DOHH2 (cell line): Measurements from ENCODE around the gene PLEKHG5.

Experiments used
- H3F3A ChIP-seq: fragments of 200-600 bp; sonication (generic), shearing (Covaris generic); 2 replicates; pipeline ENCODE4 v1.6.0; 2016; ENCODE audit warnings: antibody characterized with exemption, mild to moderate bottlenecking; ENCODE audit not compliant: control insufficient read depth, insufficient read depth
- H3K27ac ChIP-seq: fragments of 200-600 bp; sonication (generic); 2 replicates; pipeline ENCODE4 v1.5.1; 2014; ENCODE audit warnings: low read depth, mild to moderate bottlenecking, low read length, moderate library complexity
- H3K27me3 ChIP-seq: fragments of 200-600 bp; sonication (generic); 2 replicates; pipeline ENCODE4 v1.6.1; 2014; ENCODE audit warnings: mild to moderate bottlenecking, low read length, mixed read lengths; ENCODE audit not compliant: control insufficient read depth
- H3K36me3 ChIP-seq: fragments of 200-600 bp; sonication (generic); 2 replicates; pipeline ENCODE4 v1.6.1; 2014; ENCODE audit warnings: mild to moderate bottlenecking, low read length, moderate library complexity, mixed read lengths; ENCODE audit not compliant: control insufficient read depth
- H3K4me1 ChIP-seq: fragments of 200-600 bp; sonication (generic); 2 replicates; pipeline ENCODE4 v1.6.1; 2014; ENCODE audit warnings: mild to moderate bottlenecking, low read length, mixed read lengths; ENCODE audit not compliant: control insufficient read depth
- H3K4me2 ChIP-seq: fragments of 200-600 bp; sonication (generic); 2 replicates; pipeline ENCODE4 v1.6.0; 2014; ENCODE audit warnings: mild to moderate bottlenecking, low read length, moderate library complexity
- H3K4me3 ChIP-seq: fragments of 200-600 bp; sonication (generic); 2 replicates; pipeline ENCODE4 v1.5.1; 2014; ENCODE audit warnings: mild to moderate bottlenecking, low read length, mixed read lengths
- H3K79me2 ChIP-seq: fragments of 200-600 bp; sonication (generic); 2 replicates; pipeline ENCODE4 v1.6.1; 2014; ENCODE audit warnings: mild to moderate bottlenecking, low read length, mixed read lengths; ENCODE audit not compliant: control insufficient read depth
- H3K9me2 ChIP-seq: fragments of 200-600 bp; sonication (generic); replicated peaks from 2 replicates; pipeline ENCODE4 v1.6.1; 2014; ENCODE audit warnings: mild to moderate bottlenecking, low read length, mixed read lengths; ENCODE audit not compliant: control insufficient read depth
- H3K9me3 ChIP-seq: fragments of 200-600 bp; sonication (generic); 2 replicates; pipeline ENCODE4 v1.6.1; 2014; ENCODE audit warnings: antibody characterized with exemption, low read length, mixed read lengths; ENCODE audit not compliant: control insufficient read depth, insufficient read depth
- H4K20me1 ChIP-seq: fragments of 200-600 bp; sonication (generic); 2 replicates; pipeline ENCODE4 v1.6.0; 2014; ENCODE audit warnings: low read depth, mild to moderate bottlenecking, antibody characterized with exemption, low read length, moderate library complexity; ENCODE audit not compliant: control insufficient read depth, insufficient read depth
- EZH2phosphoT487 ChIP-seq: fragments of 200-600 bp; sonication (generic); IDR thresholded peaks from 2 replicates; pipeline ENCODE4 v1.6.1; 2017; ENCODE audit warnings: borderline replicate concordance, mild to moderate bottlenecking, antibody characterized with exemption, low read length, moderate library complexity, mixed read lengths
- TF ChIP-seq, protein P1 (sequence below): fragments of 200-600 bp; sonication (generic); IDR thresholded peaks from one replicate; pipeline ENCODE4 v1.5.1; 2014; ENCODE audit warnings: antibody characterized with exemption, mild to moderate bottlenecking, low read depth, low read length; ENCODE audit not compliant: poor library complexity, severe bottlenecking

PLEKHG5 gene

GRCh38 chr1:6491081-6491449 lies 402 bp downstream of the PLEKHG5 start:
- Histone ChIP-seq H3K9me2 (no peaks in the 10 kb centered on the region), H3K27ac (peak overlapping the region; percentile 45), H3F3A (peaks cover 10% of the 10 kb centered on the region), H4K20me1 (no peaks in the 10 kb centered on the region), H3K27me3 (peaks cover 10% of the 10 kb centered on the region), H3K9me3 (no peaks in the 10 kb centered on the region), H3K79me2 (no peaks in the 10 kb centered on the region), H3K4me3 (peak overlapping the region; percentile 85), H3K4me1 (peaks cover 10% of the 10 kb centered on the region), H3K4me2 (peak overlapping the region; percentile 91), H3K36me3 (no peaks in the 10 kb centered on the region)
- TF ChIP-seq, protein P1, sequence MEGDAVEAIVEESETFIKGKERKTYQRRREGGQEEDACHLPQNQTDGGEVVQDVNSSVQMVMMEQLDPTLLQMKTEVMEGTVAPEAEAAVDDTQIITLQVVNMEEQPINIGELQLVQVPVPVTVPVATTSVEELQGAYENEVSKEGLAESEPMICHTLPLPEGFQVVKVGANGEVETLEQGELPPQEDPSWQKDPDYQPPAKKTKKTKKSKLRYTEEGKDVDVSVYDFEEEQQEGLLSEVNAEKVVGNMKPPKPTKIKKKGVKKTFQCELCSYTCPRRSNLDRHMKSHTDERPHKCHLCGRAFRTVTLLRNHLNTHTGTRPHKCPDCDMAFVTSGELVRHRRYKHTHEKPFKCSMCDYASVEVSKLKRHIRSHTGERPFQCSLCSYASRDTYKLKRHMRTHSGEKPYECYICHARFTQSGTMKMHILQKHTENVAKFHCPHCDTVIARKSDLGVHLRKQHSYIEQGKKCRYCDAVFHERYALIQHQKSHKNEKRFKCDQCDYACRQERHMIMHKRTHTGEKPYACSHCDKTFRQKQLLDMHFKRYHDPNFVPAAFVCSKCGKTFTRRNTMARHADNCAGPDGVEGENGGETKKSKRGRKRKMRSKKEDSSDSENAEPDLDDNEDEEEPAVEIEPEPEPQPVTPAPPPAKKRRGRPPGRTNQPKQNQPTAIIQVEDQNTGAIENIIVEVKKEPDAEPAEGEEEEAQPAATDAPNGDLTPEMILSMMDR, result no peak

DNA sequence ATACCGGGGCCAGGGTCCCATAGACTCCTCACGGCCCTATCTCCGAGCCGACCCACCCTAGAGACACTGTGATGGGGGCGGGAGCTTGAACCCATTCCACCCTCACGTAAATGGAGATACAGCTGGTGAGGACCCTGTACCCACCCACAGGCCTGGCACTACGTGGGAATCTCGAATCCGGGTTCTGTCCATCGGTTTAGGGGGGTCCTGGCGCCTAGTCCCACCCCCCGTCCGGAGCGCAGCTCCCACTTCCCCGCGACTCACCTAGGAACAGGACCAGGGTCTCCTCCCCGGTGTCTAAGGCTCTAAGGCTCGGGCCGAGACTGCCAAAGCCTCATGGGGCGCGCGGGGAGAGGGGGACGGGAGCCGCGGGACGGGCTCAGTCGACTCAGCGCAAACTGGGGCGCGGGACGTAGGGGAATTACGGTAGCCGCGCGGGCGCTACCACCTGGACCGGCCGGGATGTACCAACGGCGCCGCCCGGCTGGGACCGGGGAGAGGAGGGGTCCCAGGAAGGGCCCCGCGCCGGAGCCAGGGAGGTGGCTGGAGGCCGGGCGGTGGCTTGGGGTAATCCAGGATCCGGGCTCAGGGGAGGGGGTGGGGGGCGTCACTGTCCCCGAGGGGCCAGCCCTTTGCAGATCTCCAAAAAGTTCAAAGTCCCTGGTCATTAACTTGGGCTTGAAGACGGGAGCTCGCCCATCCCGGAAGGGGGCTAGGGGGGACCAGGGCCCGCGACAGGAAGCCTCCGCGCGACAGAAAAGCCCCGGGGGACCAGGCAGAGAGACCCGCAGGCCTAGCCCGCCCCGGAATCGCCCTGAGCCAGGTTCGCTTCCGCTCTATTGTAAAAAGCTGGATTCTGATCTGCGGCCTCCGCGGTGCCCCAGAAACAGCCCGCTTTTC lies 1.0 kb downstream of the PLEKHG5 start:
- Histone ChIP-seq H3K36me3 (no peaks in the 10 kb centered on the region), H3K4me3 (peak overlapping the region; percentile 85), H3K9me2 (no peaks in the 10 kb centered on the region), H3K27me3 (peaks cover 10% of the 10 kb centered on the region), H3K79me2 (no peaks in the 10 kb centered on the region), H3K9me3 (no peaks in the 10 kb centered on the region), H3F3A (peaks cover 10% of the 10 kb centered on the region), H3K4me2 (peak overlapping the region; percentile 91), H3K27ac (peak overlapping the region; percentile 45), H4K20me1 (no peaks in the 10 kb centered on the region), H3K4me1 (peaks cover 10% of the 10 kb centered on the region)
- TF ChIP-seq EZH2phosphoT487, result no peak
- TF ChIP-seq, protein P1, result peak; percentile 60

DNA sequence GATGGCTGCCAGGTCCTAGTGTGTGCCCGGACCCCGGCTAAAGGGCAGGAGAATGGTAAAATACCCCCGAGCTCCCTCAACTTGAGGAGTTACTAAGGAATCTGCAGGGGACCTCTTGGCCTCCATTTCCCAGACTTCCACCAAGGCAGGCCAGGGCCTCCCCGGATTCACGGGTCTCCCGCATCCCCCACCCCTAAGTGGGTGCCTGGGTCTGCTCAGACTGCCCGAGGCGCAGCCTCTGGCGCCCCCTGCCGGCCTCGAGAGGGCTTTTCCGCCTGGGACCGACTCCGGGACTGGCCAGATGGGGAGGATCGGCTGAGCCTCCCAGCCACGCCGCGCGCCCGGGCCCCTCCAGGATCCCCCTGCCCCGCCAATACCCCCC lies 1.7 kb downstream of the PLEKHG5 start:
- H3F3A ChIP-seq, result peaks cover 10% of the 10 kb centered on the region
- H3K27me3 ChIP-seq, result peaks cover 13% of the 10 kb centered on the region
- peaks cover 10% of the 10 kb centered on the region for H3K4me1 ChIP-seq
- H3K79me2 ChIP-seq, result no peaks in the 10 kb centered on the region
- no peaks in the 10 kb centered on the region for H3K9me2 ChIP-seq
- no peaks in the 10 kb centered on the region for H3K36me3 ChIP-seq
- TF ChIP-seq, protein P1, result peak; percentile 94
- TF ChIP-seq EZH2phosphoT487, result no peak
- H3K4me2 ChIP-seq, result peak overlapping the region; percentile 91
- no peaks in the 10 kb centered on the region for H4K20me1 ChIP-seq
- H3K27ac ChIP-seq, result peak overlapping the region; percentile 45; the same call in 1 of the 2 replicates
- H3K4me3 ChIP-seq, result peak overlapping the region; percentile 85
- H3K9me3 ChIP-seq, result no peaks in the 10 kb centered on the region
